IMR-90 (cell line): ENCODE results near the gene PEX5.

Source experiments
- BHLHE40 ChIP-seq: fragments of 150-350 bp; IDR thresholded peaks from 2 replicates; pipeline ENCODE4 v1.6.1; 2016; ENCODE audit warnings: mild to moderate bottlenecking, low read depth, low read length
- CTCF ChIP-seq: conservative IDR thresholded peaks from 2 replicates; pipeline ENCODE4 v1.5.1; 2012; ENCODE audit warnings: mild to moderate bottlenecking, low read depth, low read length, improper control_type of control experiment
- FOS ChIP-seq: fragments of 150-350 bp; IDR thresholded peaks from 2 replicates; pipeline ENCODE4 v1.6.1; 2016; ENCODE audit warnings: low read depth, low read length
- MAFK ChIP-seq: IDR thresholded peaks from 2 replicates; pipeline ENCODE4 v1.6.1; 2012; ENCODE audit warnings: low read depth, low read length, improper control_type of control experiment
- POLR2A ChIP-seq: IDR thresholded peaks from 2 replicates; pipeline ENCODE4 v1.6.1; 2012; ENCODE audit warnings: mild to moderate bottlenecking, low read depth, low read length
- RAD21 ChIP-seq: IDR thresholded peaks from 2 replicates; pipeline ENCODE4 v1.6.1; 2012; ENCODE audit warnings: low read length, improper control_type of control experiment
- RCOR1 ChIP-seq: IDR thresholded peaks from 2 replicates; pipeline ENCODE4 v1.6.1; 2012; ENCODE audit warnings: mild to moderate bottlenecking, low read length, improper control_type of control experiment; ENCODE audit not compliant: insufficient replicate concordance
- RFX5 ChIP-seq: IDR thresholded peaks from 2 replicates; pipeline ENCODE4 v1.8.0; 2012; ENCODE audit warnings: low read depth, mild to moderate bottlenecking, low read length, moderate library complexity
- SMC3 ChIP-seq: fragments of 150-350 bp; IDR thresholded peaks from 2 replicates; pipeline ENCODE4 v1.6.1; 2016; ENCODE audit warnings: low read depth, mild to moderate bottlenecking, antibody characterized with exemption, low read length, moderate library complexity

GRCh38 chr12:7150841-7151240, 38.6 kb upstream of the PEX5 start:
- TF ChIP-seq POLR2A = no peak
- TF ChIP-seq CTCF = no peak
- no peak for TF ChIP-seq BHLHE40
- no peak for TF ChIP-seq SMC3
- no peak for TF ChIP-seq FOS
- TF ChIP-seq RAD21 = no peak
- TF ChIP-seq RCOR1 = no peak
- no peak for TF ChIP-seq MAFK
- no peak for TF ChIP-seq RFX5
